ENCODE results near the gene JSRP1. TPM values are rescaled to one million over a fixed set of nuclear protein-coding genes. Genes with fewer than 3 reads are reported as not detected.

Gene JSRP1
- total and polyA plus RNA-seq, 10 of the 15 experiments (the other 5 are each of a cell fraction or from before 2014, with no cell fraction given), result 0.41 to 0.91 (median 0.49) TPM; not detected in 7

- H4K20me1 ChIP-seq (ENCODE audit: control insufficient read depth, insufficient read depth), result no peaks in the 10 kb centered on the region
- ChIA-PET SMC1A (ENCODE audit: uncharacterized antibody, unreplicated experiment) (interaction anchor here (0.6 to 0.9 kb wide), 2 partner anchors 57 to 306 kb away, joined by 3 read pairs; no protein-coding TSS in a partner anchor), POLR2A (no interaction called here), CTCF (interaction anchor here (1.4 kb wide), 1 partner anchor 41 kb away, joined by 3 read pairs; no protein-coding TSS in a partner anchor), RAD21 (ENCODE audit: unreplicated experiment) (interaction anchor here (0.6 to 0.7 kb wide), 2 partner anchors 29 to 315 kb away, joined by 3 read pairs; no protein-coding TSS in a partner anchor)
- H3K36me3 ChIP-seq (ENCODE audit: control insufficient read depth in 2 of 2, insufficient read depth in 2 of 2, low read length in 1 of 2), result peaks cover 40 to 80% of the 10 kb centered on the region in 2 experiments; a peak in 3 of 4 replicates
- no peak overlapping the region for H3K4me3 ChIP-seq
- WGBS (ENCODE audit: insufficient coverage, insufficient replicate concordance, low lambda C conversion rate, missing lambda C conversion rate), result 93% methylated on average over 21 of the region's 21 CpGs
- in situ Hi-C loops (cut with MboI) (no loop called here), intact Hi-C loops (cut with micrococcal nuclease; ENCODE audit: unreplicated experiment) (no loop called here)
- H3K9me3 ChIP-seq (replicated peaks; ENCODE audit: control insufficient read depth, insufficient read depth, low read length), result no peaks in the 10 kb centered on the region
- TF ChIP-seq RUNX3 (IDR thresholded peaks at IDR 0.05; ENCODE audit: low read length) (no peak), NFYB (IDR thresholded peaks at IDR 0.05; ENCODE audit: insufficient read depth, low read depth, low read length) (no peak), MEF2A (IDR thresholded peaks at IDR 0.05; ENCODE audit: insufficient read depth, low read depth, low read length) (no peak), ZNF622 (IDR thresholded peaks at IDR 0.05) (no peak)
- peaks cover 5% of the 10 kb centered on the region for H3K4me1 ChIP-seq (ENCODE audit: control insufficient read depth, insufficient read depth, low read length)
- DNase-seq (ENCODE audit: low read depth, low spot score) (no peak), ATAC-seq (no peak), FAIRE-seq (no peak)
- H3K9ac ChIP-seq (ENCODE audit: control insufficient read depth, insufficient read depth, low read length), result no peak overlapping the region
- H3K27me3 ChIP-seq (replicated peaks in 1 of 2; ENCODE audit: control insufficient read depth in 2 of 2, insufficient read depth in 2 of 2, low read length in 1 of 2), result no peaks in the 10 kb centered on the region
- no peaks in the 10 kb centered on the region for H3K79me2 ChIP-seq (ENCODE audit: control insufficient read depth, insufficient read depth, low read length)
- H3K4me2 ChIP-seq (ENCODE audit: control insufficient read depth, insufficient read depth), result no peak overlapping the region
- no TSS peak for BruUV-seq (replicated peaks)
- no peak overlapping the region for H2AFZ ChIP-seq (ENCODE audit: control insufficient read depth, low read depth, low read length)
- H3K27ac ChIP-seq (ENCODE audit: control insufficient read depth, insufficient read depth), result no peak overlapping the region
These were observed 43.1 kb downstream of the JSRP1 start for GRCh38 chr19:2212861-2213711.

- BruUV-seq (replicated peaks), result no TSS peak
- in situ Hi-C loops (cut with MboI) (no loop called here), intact Hi-C loops (cut with micrococcal nuclease; ENCODE audit: unreplicated experiment) (no loop called here)
- Histone ChIP-seq H4K20me1 (ENCODE audit: control insufficient read depth, insufficient read depth) (no peaks in the 10 kb centered on the region), H3K4me1 (ENCODE audit: control insufficient read depth, insufficient read depth, low read length) (peaks cover 5% of the 10 kb centered on the region), H3K79me2 (ENCODE audit: control insufficient read depth, insufficient read depth, low read length) (no peaks in the 10 kb centered on the region), H3K27ac (ENCODE audit: control insufficient read depth, insufficient read depth) (no peak overlapping the region), H2AFZ (ENCODE audit: control insufficient read depth, low read depth, low read length) (no peak overlapping the region), H3K9ac (ENCODE audit: control insufficient read depth, insufficient read depth, low read length) (no peak overlapping the region), H3K4me3 (no peak overlapping the region), H3K36me3 (ENCODE audit: control insufficient read depth in 2 of 2, insufficient read depth in 2 of 2, low read length in 1 of 2) (peaks cover 32 to 74% of the 10 kb centered on the region in 2 experiments; a peak in 3 of 4 replicates), H3K9me3 (replicated peaks; ENCODE audit: control insufficient read depth, insufficient read depth, low read length) (no peaks in the 10 kb centered on the region), H3K4me2 (ENCODE audit: control insufficient read depth, insufficient read depth) (no peak overlapping the region), H3K27me3 (replicated peaks in 1 of 2; ENCODE audit: control insufficient read depth in 2 of 2, insufficient read depth in 2 of 2, low read length in 1 of 2) (no peaks in the 10 kb centered on the region)
- POLR2A ChIA-PET, result no interaction called here
- no peak for DNase-seq (ENCODE audit: low read depth, low spot score)
- no peak for FAIRE-seq
- SMC1A ChIA-PET (ENCODE audit: uncharacterized antibody, unreplicated experiment), result no interaction called here
- ATAC-seq, result no peak
- CTCF ChIA-PET, result no interaction called here
- 96% methylated on average over 31 of the region's 33 CpGs for WGBS (ENCODE audit: insufficient coverage, insufficient replicate concordance, low lambda C conversion rate, missing lambda C conversion rate)
- RAD21 ChIA-PET (ENCODE audit: unreplicated experiment), result no interaction called here
- TF ChIP-seq TCF7 (IDR thresholded peaks at IDR 0.05; ENCODE audit: borderline replicate concordance) (no peak), NFYA (IDR thresholded peaks at IDR 0.05; ENCODE audit: borderline replicate concordance, low read depth, low read length) (no peak), BCLAF1 (IDR thresholded peaks at IDR 0.05) (no peak), SMAD5 (IDR thresholded peaks at IDR 0.05; ENCODE audit: low read depth) (no peak), SP1 (IDR thresholded peaks at IDR 0.05; ENCODE audit: low read depth, low read length) (no peak)
These were observed 45.1 kb downstream of the JSRP1 start for GRCh38 chr19:2210987-2211740.

Measured in GM12878 (cell line).